Activated T-cell treated with anti-CD3 and anti-CD28 coated beads, Interleukin-2, amount 50 U/mL, for 24 hours (primary cell): ENCODE data around the gene STOML3.
"Not testable (repeated sequence)": the region's sequence is repeated elsewhere in the genome, so short reads cannot be mapped to it uniquely, and the experiment has no call there.

Experiments
- DNase-seq: peaks from one replicate; pipeline ENCODE4 v3.0.0-alpha.2; 2020
- H3K27ac Mint-ChIP-seq: 2 replicates; pipeline ENCODE4 v1.8.0; 2020; ENCODE audit warnings: mild to moderate bottlenecking, mixed read lengths
- H3K27me3 Mint-ChIP-seq: 2 replicates; pipeline ENCODE4 v1.8.0; 2020; ENCODE audit warnings: mixed read lengths
- H3K36me3 Mint-ChIP-seq: 2 replicates; pipeline ENCODE4 v1.8.0; 2020; ENCODE audit warnings: low read depth, mixed read lengths
- H3K4me1 Mint-ChIP-seq: 2 replicates; pipeline ENCODE4 v1.8.0; 2020; ENCODE audit warnings: low read depth, mixed read lengths
- H3K4me3 Mint-ChIP-seq: 2 replicates; pipeline ENCODE4 v1.8.0; 2020; ENCODE audit warnings: mild to moderate bottlenecking, moderate library complexity, mixed read lengths
- H3K9me3 Mint-ChIP-seq: 2 replicates; pipeline ENCODE4 v1.8.0; 2020; ENCODE audit warnings: mixed read lengths

STOML3 gene

DNA sequence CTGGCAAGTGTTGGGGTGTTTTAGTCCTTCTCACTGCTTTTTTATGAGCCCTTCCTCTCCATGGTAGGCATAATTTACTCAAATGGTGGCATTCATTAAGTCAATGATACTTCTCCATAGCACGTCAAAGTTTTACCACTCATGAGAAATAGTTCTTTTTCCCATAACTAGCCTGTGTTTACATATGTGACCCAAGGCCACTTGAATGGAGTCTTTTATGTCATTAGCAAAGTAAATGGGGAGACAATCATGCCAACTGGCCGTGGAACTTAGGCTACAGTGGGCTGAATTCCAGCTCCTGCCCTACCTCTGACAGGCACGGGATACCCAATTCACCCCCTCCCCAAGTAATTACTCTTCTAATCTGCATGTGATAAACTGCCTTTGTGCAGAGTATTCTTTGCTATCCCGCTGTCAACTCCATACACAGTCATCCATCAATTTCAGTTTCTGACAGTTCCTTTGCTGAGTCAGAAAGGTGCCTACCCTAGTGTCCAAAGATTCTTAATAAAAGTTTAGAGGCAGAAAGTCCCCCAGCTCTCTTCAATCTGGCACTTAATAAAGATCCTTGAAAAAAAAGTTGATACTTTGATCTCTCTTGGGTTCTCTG is 30.3 kb upstream of the STOML3 start:
- H3K27ac Mint-ChIP-seq = no peak overlapping the region
- no peak overlapping the region for H3K4me3 Mint-ChIP-seq
- no peaks in the 10 kb centered on the region for H3K27me3 Mint-ChIP-seq
- H3K36me3 Mint-ChIP-seq = peaks cover 88% of the 10 kb centered on the region
- H3K4me1 Mint-ChIP-seq = peaks cover 6% of the 10 kb centered on the region
- no peak for DNase-seq
- H3K9me3 Mint-ChIP-seq = no peaks in the 10 kb centered on the region

DNA sequence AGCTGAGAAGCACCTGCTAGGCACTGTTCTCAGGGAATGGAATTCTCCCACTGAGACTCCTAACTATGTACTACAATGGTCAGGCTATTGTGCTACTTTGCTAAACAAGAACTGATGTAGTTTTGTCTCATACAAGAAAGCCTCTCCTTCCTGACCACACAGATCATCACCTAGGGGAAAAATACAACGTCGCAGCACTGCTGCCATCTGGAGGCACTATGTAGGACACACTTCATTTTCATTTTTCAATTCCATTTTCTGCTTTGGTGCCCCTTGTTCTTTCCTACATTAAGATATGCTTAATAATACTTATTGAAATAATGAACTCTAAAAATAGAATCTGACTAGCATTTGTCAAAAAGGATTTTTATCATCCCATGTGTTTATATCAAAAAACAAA is 26.2 kb upstream of the STOML3 start:
- Mint-ChIP-seq H3K4me1 (peaks cover 6% of the 10 kb centered on the region), H3K27ac (peak overlapping the region; percentile 50), H3K27me3 (no peaks in the 10 kb centered on the region), H3K9me3 (no peaks in the 10 kb centered on the region), H3K4me3 (no peak overlapping the region), H3K36me3 (peaks cover 89% of the 10 kb centered on the region)
- DNase-seq = no peak

- Mint-ChIP-seq H3K4me3 (no peak overlapping the region), H3K27ac (peak overlapping the region; percentile 40), H3K36me3 (peaks cover 89% of the 10 kb centered on the region), H3K9me3 (no peaks in the 10 kb centered on the region), H3K27me3 (no peaks in the 10 kb centered on the region), H3K4me1 (peaks cover 6% of the 10 kb centered on the region)
- no peak for DNase-seq
Observed at GRCh38 chr13:39016087-39016486, 25.5 kb upstream of the STOML3 start.

DNA sequence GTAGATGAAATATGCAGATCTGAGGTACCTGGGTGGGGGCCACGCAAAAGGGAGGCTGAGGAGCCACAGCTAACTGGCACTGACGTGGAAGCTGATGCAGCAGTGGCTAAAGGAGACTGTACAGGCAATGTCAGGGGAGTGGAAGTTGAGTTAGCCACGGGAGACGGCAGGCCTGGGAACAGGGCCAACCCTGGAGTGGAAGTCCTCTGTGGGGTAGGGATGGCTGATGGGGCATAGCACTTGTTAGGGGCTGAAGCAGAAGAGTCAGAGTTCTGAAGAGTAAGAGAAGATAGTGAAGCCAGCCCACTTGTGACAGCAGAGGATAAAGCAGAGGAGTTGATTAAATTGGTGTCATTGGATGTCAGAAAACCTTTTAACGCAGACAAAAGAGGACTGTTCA is 22.8 kb upstream of the STOML3 start:
- no peaks in the 10 kb centered on the region for H3K27me3 Mint-ChIP-seq
- peaks cover 6% of the 10 kb centered on the region for H3K4me1 Mint-ChIP-seq
- H3K9me3 Mint-ChIP-seq = no peaks in the 10 kb centered on the region
- H3K27ac Mint-ChIP-seq = peak overlapping the region; percentile 19
- peaks cover 93% of the 10 kb centered on the region for H3K36me3 Mint-ChIP-seq
- H3K4me3 Mint-ChIP-seq = no peak overlapping the region
- DNase-seq = no peak

DNA sequence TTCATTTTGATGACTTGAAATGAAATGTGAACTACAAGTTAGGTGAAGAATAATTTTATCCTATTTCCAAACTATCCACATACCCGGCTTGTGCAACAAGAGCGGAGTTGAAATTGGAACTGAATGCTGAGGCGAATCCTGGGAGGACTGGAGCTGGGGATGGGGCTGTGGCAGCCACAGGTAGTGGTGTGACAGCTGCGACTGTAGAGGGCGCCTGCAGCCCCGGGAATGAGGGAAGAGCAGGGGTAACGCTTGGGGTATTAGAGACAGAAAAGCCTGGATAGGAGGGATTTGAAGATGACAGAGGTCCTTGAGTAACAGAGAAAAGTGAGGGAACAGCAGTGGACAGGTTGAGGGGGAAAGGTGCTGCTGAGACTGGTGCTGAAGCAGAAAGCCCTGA is 22.0 kb upstream of the STOML3 start:
- Mint-ChIP-seq H3K9me3 (no peaks in the 10 kb centered on the region), H3K27ac (no peak overlapping the region), H3K4me3 (no peak overlapping the region), H3K4me1 (peaks cover 6% of the 10 kb centered on the region), H3K27me3 (no peaks in the 10 kb centered on the region), H3K36me3 (peaks cover 93% of the 10 kb centered on the region)
- no peak for DNase-seq

GRCh38 chr13:39006371-39007111 is 15.9 kb upstream of the STOML3 start:
- H3K36me3 Mint-ChIP-seq = peaks cover 43% of the 10 kb centered on the region

GRCh38 chr13:38998739-38999138 is 8.1 kb upstream of the STOML3 start:
- no peak for DNase-seq
- H3K4me1 Mint-ChIP-seq = peaks cover 3% of the 10 kb centered on the region
- H3K4me3 Mint-ChIP-seq = no peak overlapping the region
- H3K36me3 Mint-ChIP-seq = no peaks in the 10 kb centered on the region
- no peak overlapping the region for H3K27ac Mint-ChIP-seq
- H3K9me3 Mint-ChIP-seq = no peaks in the 10 kb centered on the region
- H3K27me3 Mint-ChIP-seq = no peaks in the 10 kb centered on the region

More at GRCh38 chr13:39006371-39007111, 15.9 kb upstream of the STOML3 start:
- H3K27me3 Mint-ChIP-seq, H3K27ac Mint-ChIP-seq, H3K9me3 Mint-ChIP-seq, DNase-seq, H3K4me3 Mint-ChIP-seq, H3K4me1 Mint-ChIP-seq: not testable (repeated sequence)

GRCh38 chr13:38993381-38993780 is 2.8 kb upstream of the STOML3 start:
- no peaks in the 10 kb centered on the region for H3K36me3 Mint-ChIP-seq
- H3K27me3 Mint-ChIP-seq = no peaks in the 10 kb centered on the region
- H3K4me3 Mint-ChIP-seq = no peak overlapping the region
- H3K27ac Mint-ChIP-seq = no peak overlapping the region
- peaks cover 3% of the 10 kb centered on the region for H3K4me1 Mint-ChIP-seq
- no peaks in the 10 kb centered on the region for H3K9me3 Mint-ChIP-seq
- no peak for DNase-seq

DNA sequence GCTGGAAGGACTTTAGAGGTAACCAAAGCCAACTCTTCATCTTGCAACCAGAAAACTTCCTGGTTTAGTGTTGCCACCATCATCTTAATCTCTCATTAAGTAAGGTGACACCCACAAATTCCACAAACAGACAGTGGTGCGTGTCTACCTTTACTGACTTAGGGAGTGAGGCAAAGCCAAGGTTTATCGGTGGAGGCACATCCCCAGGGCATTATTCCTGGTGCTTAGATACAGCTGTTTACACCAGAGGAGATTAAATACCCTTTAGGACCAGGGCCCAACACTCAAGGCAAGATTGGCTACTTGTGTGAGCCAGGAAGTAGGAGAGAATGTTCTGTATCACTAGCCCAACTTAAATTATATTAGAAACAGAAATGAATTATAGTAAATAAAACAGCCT is 9.5 kb downstream of the STOML3 start:
- no peaks in the 10 kb centered on the region for H3K4me1 Mint-ChIP-seq
- no peak overlapping the region for H3K4me3 Mint-ChIP-seq
- peaks cover 16% of the 10 kb centered on the region for H3K27me3 Mint-ChIP-seq
- H3K36me3 Mint-ChIP-seq = no peaks in the 10 kb centered on the region
- no peak overlapping the region for H3K27ac Mint-ChIP-seq
- no peak for DNase-seq
- peaks cover 18% of the 10 kb centered on the region for H3K9me3 Mint-ChIP-seq

DNA sequence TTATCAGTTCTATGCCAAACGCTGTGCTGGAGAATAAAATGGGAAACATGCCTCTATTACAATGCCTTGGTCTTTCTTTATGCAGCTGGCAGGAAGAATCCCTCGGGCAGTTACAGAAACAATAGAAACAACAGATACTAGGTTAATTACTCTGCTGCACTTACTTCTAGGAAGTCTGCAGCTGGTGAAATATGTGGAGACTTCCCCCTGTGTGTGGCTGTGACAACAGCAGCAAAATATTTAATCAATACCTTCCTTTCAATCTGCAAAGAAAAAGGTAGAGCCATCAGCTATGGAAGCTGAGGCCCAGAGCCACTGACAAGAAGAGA is 9.9 kb downstream of the STOML3 start:
- no peak for DNase-seq
- H3K4me1 Mint-ChIP-seq = no peaks in the 10 kb centered on the region
- no peaks in the 10 kb centered on the region for H3K36me3 Mint-ChIP-seq
- peaks cover 16% of the 10 kb centered on the region for H3K27me3 Mint-ChIP-seq
- H3K4me3 Mint-ChIP-seq = no peak overlapping the region
- no peak overlapping the region for H3K27ac Mint-ChIP-seq
- H3K9me3 Mint-ChIP-seq = peaks cover 18% of the 10 kb centered on the region

DNA sequence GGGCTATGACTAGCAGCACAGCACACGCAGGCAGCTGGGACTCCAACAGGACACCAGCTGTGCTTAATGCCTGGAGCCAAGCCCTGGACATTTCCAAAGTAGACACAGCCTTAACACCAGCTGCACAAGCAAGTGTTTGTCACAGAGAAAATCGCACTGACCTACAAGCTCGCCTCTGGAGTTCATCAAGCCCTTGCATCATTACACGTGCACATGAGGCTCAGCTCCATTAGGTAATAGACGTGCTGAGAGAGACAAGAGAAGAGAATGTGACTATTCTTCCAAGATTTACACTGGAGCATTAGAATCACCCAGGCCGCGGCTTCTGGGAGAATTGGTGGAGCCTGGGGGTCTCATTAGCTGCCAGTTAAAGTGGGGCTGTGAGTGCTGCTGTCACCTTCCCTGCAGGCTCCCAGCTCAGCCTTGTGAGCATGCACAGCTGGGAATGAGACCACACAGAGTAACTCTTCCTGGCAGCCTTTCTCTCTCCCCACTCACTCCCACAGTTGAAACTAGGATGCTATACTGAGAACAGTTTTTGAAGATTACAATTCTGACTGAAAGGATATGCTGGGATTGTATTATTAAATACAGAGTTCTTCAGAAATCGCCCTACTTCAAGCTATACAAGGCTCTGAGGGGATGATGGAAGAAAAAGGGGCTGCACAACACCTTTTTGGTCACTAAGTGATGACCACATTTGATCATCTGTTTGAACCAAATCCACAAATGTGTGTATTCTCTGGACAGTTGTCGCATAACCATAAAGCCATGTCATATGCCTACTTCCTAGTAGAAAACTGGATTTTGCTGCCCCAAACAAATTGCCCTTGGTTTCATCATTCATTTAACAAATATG is 10.5 kb downstream of the STOML3 start:
- Mint-ChIP-seq H3K4me3 (no peak overlapping the region), H3K9me3 (peaks cover 18% of the 10 kb centered on the region), H3K36me3 (no peaks in the 10 kb centered on the region), H3K4me1 (no peaks in the 10 kb centered on the region), H3K27ac (no peak overlapping the region), H3K27me3 (peaks cover 16% of the 10 kb centered on the region)
- no peak for DNase-seq

DNA sequence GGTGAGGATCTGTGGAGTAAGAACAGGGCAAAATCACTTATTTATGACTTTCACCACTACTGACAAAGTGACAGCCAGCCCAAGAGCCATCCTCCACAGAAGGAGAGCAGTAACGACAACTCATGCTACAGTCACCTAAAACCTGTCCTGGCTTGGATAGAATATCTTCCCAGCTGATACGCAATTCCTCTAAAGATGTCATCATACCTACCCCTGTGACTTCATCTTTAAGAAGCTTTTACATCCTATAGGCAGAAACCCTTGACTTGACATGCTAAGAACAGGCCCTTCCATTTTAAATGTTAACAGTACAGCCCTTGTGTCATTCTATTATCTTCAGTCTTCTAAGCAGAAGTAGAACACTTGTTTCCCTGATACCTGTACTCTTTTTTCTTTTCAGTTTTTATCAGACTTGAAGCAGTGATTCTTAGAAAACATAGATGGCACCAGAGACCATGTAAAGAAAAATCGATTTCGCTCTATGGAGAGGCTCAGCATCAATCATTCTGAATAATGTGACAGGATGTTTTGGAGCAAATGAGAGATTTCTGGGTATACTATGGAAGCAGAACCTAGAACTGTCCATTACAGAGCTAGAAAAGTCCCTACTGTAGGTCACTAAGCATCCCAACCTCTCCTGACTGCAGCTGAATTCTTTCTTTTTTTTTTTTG is 20.1 kb downstream of the STOML3 start:
- Mint-ChIP-seq H3K4me3 (no peak overlapping the region), H3K4me1 (no peaks in the 10 kb centered on the region), H3K27me3 (peaks cover 6% of the 10 kb centered on the region), H3K27ac (no peak overlapping the region), H3K9me3 (no peaks in the 10 kb centered on the region), H3K36me3 (no peaks in the 10 kb centered on the region)
- DNase-seq = no peak

DNA sequence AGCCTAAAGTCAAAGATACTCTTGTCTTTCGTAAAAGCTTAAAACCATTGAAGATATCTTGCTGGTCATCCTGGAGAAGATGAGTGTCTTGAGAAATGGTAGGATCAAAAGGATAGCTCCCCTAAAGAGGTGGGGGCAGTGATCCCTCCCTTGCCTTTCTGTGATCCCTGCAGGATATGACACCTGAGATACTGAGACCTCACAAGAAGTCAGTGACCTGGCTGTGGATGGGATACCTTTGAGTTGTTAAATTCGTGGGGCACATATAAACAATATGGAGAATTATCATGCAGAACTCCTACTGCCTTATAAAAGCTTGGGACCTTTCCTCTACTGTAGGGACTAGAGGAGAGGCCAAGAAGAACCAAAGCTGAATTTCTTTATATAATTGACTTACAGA is 21.4 kb downstream of the STOML3 start:
- Mint-ChIP-seq H3K27ac (no peak overlapping the region), H3K4me3 (no peak overlapping the region), H3K36me3 (no peaks in the 10 kb centered on the region), H3K27me3 (peaks cover 11% of the 10 kb centered on the region), H3K4me1 (no peaks in the 10 kb centered on the region), H3K9me3 (no peaks in the 10 kb centered on the region)
- DNase-seq = no peak

DNA sequence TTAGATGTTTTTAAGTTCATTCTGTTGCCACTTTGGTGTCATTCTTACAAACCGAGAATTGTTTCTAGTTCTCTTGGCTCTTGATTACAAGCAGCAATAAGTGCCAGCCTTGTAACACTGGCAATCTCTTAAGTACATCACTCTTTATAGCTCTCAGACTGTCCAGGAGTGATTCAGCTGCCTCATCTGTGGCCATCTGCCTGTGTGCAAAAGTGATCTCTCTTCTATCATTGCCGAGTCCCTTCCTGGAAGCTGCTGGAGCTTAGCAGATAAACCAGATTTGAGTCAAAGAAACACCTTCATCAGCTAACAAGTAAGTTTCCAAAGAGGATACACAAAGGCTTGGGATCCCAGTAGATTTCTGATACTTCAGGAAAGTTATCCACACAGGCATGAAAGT is 23.2 kb downstream of the STOML3 start:
- H3K9me3 Mint-ChIP-seq = no peaks in the 10 kb centered on the region
- no peaks in the 10 kb centered on the region for H3K36me3 Mint-ChIP-seq
- H3K27me3 Mint-ChIP-seq = peaks cover 14% of the 10 kb centered on the region
- no peak for DNase-seq
- H3K4me1 Mint-ChIP-seq = no peaks in the 10 kb centered on the region
- no peak overlapping the region for H3K27ac Mint-ChIP-seq
- no peak overlapping the region for H3K4me3 Mint-ChIP-seq
